Motor neuron (in vitro differentiated cells): Measurements from ENCODE around the gene FBXO31. TPM values are rescaled to one million over a fixed set of nuclear protein-coding genes. Genes with fewer than 3 reads are reported as not detected.
A peak's percentile ranks its signal among the peaks of the same experiment; 100 is the strongest.

Experiments used
- ATAC-seq, 8 experiments: fragments of 200-7000 bp; cut with Tn5 transposase; replicated peaks in 6 of 8; 2 replicates each; pipeline ENCODE4 v1.8.0; 2021; ENCODE audit warnings: mild to moderate bottlenecking in 8 of 8, moderate library complexity in 8 of 8
- H3K27ac ChIP-seq, 2 donors: fragments of 250-450 bp; sonication (Bioruptor Pico); 2 replicates each; pipeline ENCODE4 v1.9.0; 2021; ENCODE audit warnings: antibody characterized with exemption in 2 of 2, mild to moderate bottlenecking in 2 of 2, moderate library complexity in 1 of 2
- H3K4me1 ChIP-seq, 2 donors: fragments of 250-450 bp; sonication (Bioruptor Pico); replicated peaks in 1 of 2; 2 replicates each; pipeline ENCODE4 v1.6.1; 2021; ENCODE audit warnings: antibody characterized with exemption in 2 of 2, mild to moderate bottlenecking in 2 of 2, moderate library complexity in 1 of 2
- H3K4me3 ChIP-seq, 5 donors: fragments of 250-450 bp; sonication (Bioruptor Pico); 2 replicates each; pipeline ENCODE4 v1.9.0; 2021; ENCODE audit warnings: antibody characterized with exemption in 5 of 5, mild to moderate bottlenecking in 5 of 5, moderate library complexity in 4 of 5
- whole genome bisulfite sequencing, 10 experiments: fragments of 450-650 bp; shearing (Covaris generic); methylation state at CpG; one replicate each; pipeline ENCODE4 v1.0.0; 2022; 5-methylcytosine and 5-hydroxymethylcytosine counted together
- in situ Hi-C, 9 experiments: fragments of 400-800 bp; cut with MboI; loops; one replicate each; pipeline ENCODE4 v1.15.0; 2021; ENCODE audit warnings: low sequenced_read_pairs in 9 of 9, low pct_unique_long_range_greater_than_20kb in 2 of 9; ENCODE audit not compliant: unreplicated experiment in 9 of 9
- total RNA-seq, 8 experiments: library from RNA; unstranded; fragments of 300-600 nt; gene quantifications; 2 replicates each; pipeline versions ENCODE4 v1.2.3 to v1.2.4, GENCODE V29; 2022

The FBXO31 gene
- total RNA-seq, 8 experiments from 2014 or later = 12.2 to 23.2 (median 18.0) TPM

GRCh38 chr16:87308826-87309225 is 74.8 kb downstream of the FBXO31 start:
- Histone ChIP-seq H3K4me1 (peaks cover 7 to 9% of the 10 kb centered on the region in 2 donors), H3K4me3 (no peak overlapping the region), H3K27ac (no peak overlapping the region)
- 0 to 100% (median 74%) methylated on average over 1 to 4 of the region's 4 CpGs; no CpG with 5 or more reads in 2 of the 10 experiments for WGBS, 10 experiments
- in situ Hi-C loops = no loop called here
- ATAC-seq = no peak

- Histone ChIP-seq H3K27ac (no peak overlapping the region), H3K4me3 (no peak overlapping the region), H3K4me1 (peaks cover 7 to 9% of the 10 kb centered on the region in 2 donors)
- in situ Hi-C loops = no loop called here
- ATAC-seq = no peak
- 20 to 100% (median 93%) methylated on average over 1 to 3 of the region's 3 CpGs for WGBS, 10 experiments
These were observed 77.1 kb downstream of the FBXO31 start for GRCh38 chr16:87306516-87306915.

- Histone ChIP-seq H3K4me3 (no peak overlapping the region), H3K4me1 (peaks cover 6% of the 10 kb centered on the region in 2 donors), H3K27ac (no peak overlapping the region)
- in situ Hi-C loops = no loop called here
- ATAC-seq = peak in 3 of 8 experiments; percentile 8 to 97 (median 58)
- WGBS, 10 experiments = 2 to 70% (median 39%) methylated on average over 2 to 11 of the region's 30 CpGs; no CpG with 5 or more reads in 1 of the 10 experiments
These were observed 77.8 kb downstream of the FBXO31 start for GRCh38 chr16:87305505-87306391.

GRCh38 chr16:87304951-87305350 is 78.6 kb downstream of the FBXO31 start:
- Histone ChIP-seq H3K27ac (no peak overlapping the region), H3K4me1 (no peaks in the 10 kb centered on the region), H3K4me3 (no peak overlapping the region)
- no peak for ATAC-seq
- in situ Hi-C loops = no loop called here
- 40 to 87% (median 74%) methylated on average over 1 to 6 of the region's 10 CpGs; no CpG with 5 or more reads in 5 of the 10 experiments for WGBS, 10 experiments

GRCh38 chr16:87303962-87304521 is 79.5 kb downstream of the FBXO31 start:
- no peaks in the 10 kb centered on the region for H3K4me1 ChIP-seq
- 67 to 100% (median 84%) methylated on average over 1 to 3 of the region's 4 CpGs; no CpG with 5 or more reads in 3 of the 10 experiments for WGBS, 10 experiments
- no peak overlapping the region for H3K27ac ChIP-seq
- in situ Hi-C loops = no loop called here
- no peak overlapping the region for H3K4me3 ChIP-seq
- ATAC-seq = no peak

GRCh38 chr16:87303431-87303930 is 80.1 kb downstream of the FBXO31 start:
- in situ Hi-C loops = no loop called here
- Histone ChIP-seq H3K4me1 (no peaks in the 10 kb centered on the region), H3K4me3 (no peak overlapping the region), H3K27ac (no peak overlapping the region)
- 67 to 88% (median 76%) methylated on average over 1 to 5 of the region's 7 CpGs; no CpG with 5 or more reads in 7 of the 10 experiments for whole genome bisulfite sequencing, 10 experiments
- no peak for ATAC-seq

GRCh38 chr16:87298857-87299465 is 84.6 kb downstream of the FBXO31 start:
- in situ Hi-C loops = loop anchor here in 7 of 9 experiments (10.0 to 25.0 kb wide), 3 partner anchors 237 to 737 kb away; partner anchors contain the start of genes FOXC2 (in 6 of the 7) and MTHFSD (in 5 of the 7)
- no peak overlapping the region for H3K27ac ChIP-seq
- ATAC-seq = no peak
- H3K4me3 ChIP-seq = no peak overlapping the region
- no peaks in the 10 kb centered on the region for H3K4me1 ChIP-seq
- 70 to 94% (median 81%) methylated on average over 3 to 6 of the region's 13 CpGs; no CpG with 5 or more reads in 6 of the 10 experiments for WGBS, 10 experiments

GRCh38 chr16:87297918-87298631 is 85.5 kb downstream of the FBXO31 start:
- H3K4me1 ChIP-seq = no peaks in the 10 kb centered on the region
- H3K27ac ChIP-seq = no peak overlapping the region
- peak in 5 of 8 experiments; percentile 38 to 72 (median 58) for ATAC-seq
- in situ Hi-C loops = loop anchor here in 7 of 9 experiments (10.0 to 25.0 kb wide), 3 partner anchors 236 to 736 kb away; partner anchors contain the start of genes FOXC2 (in 6 of the 7) and MTHFSD (in 5 of the 7)
- H3K4me3 ChIP-seq = no peak overlapping the region
- 50 to 85% (median 79%) methylated on average over 1 to 12 of the region's 15 CpGs; no CpG with 5 or more reads in 5 of the 10 experiments for WGBS, 10 experiments

GRCh38 chr16:87297407-87297806 is 86.2 kb downstream of the FBXO31 start:
- Histone ChIP-seq H3K4me1 (no peaks in the 10 kb centered on the region), H3K27ac (no peak overlapping the region), H3K4me3 (no peak overlapping the region)
- peak in 1 of 8 experiments; percentile 42 for ATAC-seq
- in situ Hi-C loops = loop anchor here in 7 of 9 experiments (10.0 to 25.0 kb wide), 3 partner anchors 235 to 735 kb away; partner anchors contain the start of genes FOXC2 (in 6 of the 7) and MTHFSD (in 5 of the 7)
- WGBS, 10 experiments = 93% methylated on average over 3 of the region's 5 CpGs; no CpG with 5 or more reads in 9 of the 10 experiments

GRCh38 chr16:87295661-87296531 is 87.7 kb downstream of the FBXO31 start:
- no peak for ATAC-seq
- in situ Hi-C loops = loop anchor here in 7 of 9 experiments (10.0 to 25.0 kb wide), 3 partner anchors 234 to 734 kb away; partner anchors contain the start of genes FOXC2 (in 6 of the 7) and MTHFSD (in 5 of the 7)
- Histone ChIP-seq H3K4me3 (no peak overlapping the region), H3K4me1 (no peaks in the 10 kb centered on the region), H3K27ac (no peak overlapping the region)
- 67 to 100% (median 86%) methylated on average over 1 to 14 of the region's 20 CpGs; no CpG with 5 or more reads in 2 of the 10 experiments for WGBS, 10 experiments

GRCh38 chr16:87295259-87295658 is 88.3 kb downstream of the FBXO31 start:
- H3K27ac ChIP-seq = no peak overlapping the region
- 0 to 100% (median 67%) methylated on average over 1 to 3 of the region's 4 CpGs; no CpG with 5 or more reads in 3 of the 10 experiments for WGBS, 10 experiments
- ATAC-seq = no peak
- in situ Hi-C loops = loop anchor here in 7 of 9 experiments (10.0 to 25.0 kb wide), 3 partner anchors 233 to 733 kb away; partner anchors contain the start of genes FOXC2 (in 6 of the 7) and MTHFSD (in 5 of the 7)
- H3K4me1 ChIP-seq = no peaks in the 10 kb centered on the region
- H3K4me3 ChIP-seq = no peak overlapping the region
